HCT116 (cell line): Measurements from ENCODE around the gene CYBRD1. TPM values are rescaled to one million over a fixed set of nuclear protein-coding genes. Genes with fewer than 3 reads are reported as not detected.

ENCODE experiments used
- ATAC-seq: fragments of 200-7000 bp; cut with Tn5 transposase; 2 replicates; pipeline ENCODE4 v1.9.1; 2020; ENCODE audit warnings: mild to moderate bottlenecking, moderate library complexity
- BruUV-seq: library from RNA; stranded (reverse); fragments of 400-500 nt; replicated peaks from 2 replicates; lab custom pipeline; 2021; lab: Mats Ljungman, UMichigan
- CTCF ChIA-PET: fragments of 300-600 bp; sonication (Branson Sonifier 250); formaldehyde crosslinking; loops from one replicate; lab custom pipeline; 2021; ENCODE audit warnings: antibody characterized with exemption; lab: Charles Lee
- POLR2A ChIA-PET: fragments of 300-600, 350-600 bp; sonication (Branson Sonifier 250); formaldehyde crosslinking; loops from one replicate; lab custom pipeline; 2021; ENCODE audit warnings: antibody characterized with exemption; lab: Charles Lee
- RAD21 ChIA-PET, 2 experiments: fragments of 300-600 bp; sonication (Branson Sonifier 250); formaldehyde crosslinking; loops; one replicate each; lab custom pipeline; 2023; ENCODE audit warnings: low total read pairs in 2 of 2; ENCODE audit not compliant: uncharacterized antibody in 2 of 2, unreplicated experiment in 2 of 2, low non-redundant PET in 1 of 2; lab: Charles Lee
- DNase-seq: peaks from one replicate; pipeline ENCODE4 v3.0.0-alpha.2; 2010; ENCODE audit warnings: low read depth, low spot score
- H2AFZ ChIP-seq: fragments of 200-600 bp; shearing (Covaris generic), sonication (generic); 2 replicates; pipeline ENCODE4 v1.6.1; 2017; ENCODE audit warnings: low read depth, mixed run types, mixed read lengths, antibody characterized with exemption, low read length; ENCODE audit not compliant: poor library complexity, severe bottlenecking
- H3K27ac ChIP-seq: 2 replicates; pipeline ENCODE4 v1.5.1; 2012; ENCODE audit warnings: low read depth, low read length
- H3K27me3 ChIP-seq: fragments of 200-600 bp; sonication (generic); 2 replicates; pipeline ENCODE4 v1.6.1; 2016; ENCODE audit warnings: mixed run types, low read length, mixed read lengths; ENCODE audit not compliant: insufficient read depth
- H3K36me3 ChIP-seq, 2 experiments: fragments of 200-500 bp in 1 of 2; fragments of 200-600 bp in 1 of 2; sonication (Bioruptor generic) in 1 of 2; sonication (generic) in 1 of 2; 2 replicates each; pipeline versions ENCODE4 v1.5.1 to v1.6.1; 2014 to 2016; ENCODE audit warnings: low read length in 2 of 2, inconsistent platforms in 1 of 2, mixed read lengths in 1 of 2, mixed run types in 1 of 2; ENCODE audit not compliant: insufficient read depth in 2 of 2, control insufficient read depth in 1 of 2
- H3K4me1 ChIP-seq, 2 experiments: fragments of 200-600 bp in 1 of 2; sonication (generic) in 1 of 2; 2 replicates each; pipeline versions ENCODE4 v1.5.1 to v1.6.1; 2012 to 2017; ENCODE audit warnings: low read length in 2 of 2, inconsistent platforms in 1 of 2, mild to moderate bottlenecking in 1 of 2, mixed read lengths in 1 of 2, mixed run types in 1 of 2, moderate library complexity in 1 of 2; ENCODE audit not compliant: insufficient read depth in 2 of 2, control insufficient read depth in 1 of 2
- H3K4me2 ChIP-seq: fragments of 200-600 bp; sonication (generic); 2 replicates; pipeline ENCODE4 v1.6.1; 2017; ENCODE audit warnings: mixed run types, low read length, mixed read lengths
- H3K4me3 ChIP-seq, 2 experiments: fragments of 200-600 bp in 1 of 2; sonication (generic) in 1 of 2; replicated peaks in 1 of 2; 2 replicates each; pipeline ENCODE4 v1.5.1; 2011 to 2016; ENCODE audit warnings: low read length in 2 of 2, control low read depth in 1 of 2, low read depth in 1 of 2, mild to moderate bottlenecking in 1 of 2, mixed read lengths in 1 of 2, mixed run types in 1 of 2
- H3K79me2 ChIP-seq: fragments of 200-600 bp; sonication (generic); 2 replicates; pipeline ENCODE4 v1.6.1; 2017; ENCODE audit warnings: mild to moderate bottlenecking, mixed run types, low read length, moderate library complexity, mixed read lengths; ENCODE audit not compliant: insufficient read depth
- H3K9ac ChIP-seq: fragments of 200-600 bp; sonication (generic); 2 replicates; pipeline ENCODE4 v1.6.1; 2016; ENCODE audit warnings: low read length, mixed read lengths
- H3K9me2 ChIP-seq: fragments of 200-600 bp; sonication (generic), shearing (Covaris generic); 2 replicates; pipeline ENCODE4 v1.6.1; 2017; ENCODE audit warnings: mixed run types, mild to moderate bottlenecking, moderate library complexity; ENCODE audit not compliant: insufficient read depth
- H3K9me3 ChIP-seq, 2 experiments: fragments of 200-500 bp in 1 of 2; fragments of 200-600 bp in 1 of 2; sonication (Bioruptor generic) in 1 of 2; sonication (generic) in 1 of 2; 2 replicates each; pipeline ENCODE4 v1.6.1; 2014 to 2017; ENCODE audit warnings: low read length in 2 of 2, mixed read lengths in 2 of 2, inconsistent platforms in 1 of 2, low read depth in 1 of 2, mild to moderate bottlenecking in 1 of 2, mixed run types in 1 of 2, moderate library complexity in 1 of 2; ENCODE audit not compliant: control insufficient read depth in 1 of 2, insufficient read depth in 1 of 2
- H4K20me1 ChIP-seq: fragments of 200-600 bp; sonication (generic), shearing (Covaris generic); 2 replicates; pipeline ENCODE4 v1.6.1; 2017; ENCODE audit warnings: mixed run types, mild to moderate bottlenecking, moderate library complexity; ENCODE audit not compliant: insufficient read depth
- ATF3 ChIP-seq: IDR thresholded peaks from 2 replicates; pipeline ENCODE4 v1.6.1; 2012
- CEBPB ChIP-seq: IDR thresholded peaks from 2 replicates; pipeline ENCODE4 v1.6.1; 2012; ENCODE audit warnings: low read depth
- CTCF ChIP-seq, 3 experiments: fragments of 200-600 bp in 1 of 3; sonication (generic) in 1 of 3; IDR thresholded peaks in 2 of 3; conservative IDR thresholded peaks in 1 of 3; 2 replicates each; pipeline ENCODE4 v1.5.1; 2012 to 2017; ENCODE audit warnings: low read depth in 2 of 3, low read length in 2 of 3, antibody characterized with exemption in 1 of 3, borderline replicate concordance in 1 of 3, control low read depth in 1 of 3, mild to moderate bottlenecking in 1 of 3, mixed read lengths in 1 of 3, mixed run types in 1 of 3, moderate library complexity in 1 of 3; ENCODE audit not compliant: insufficient read depth in 1 of 3
- EZH2phosphoT487 ChIP-seq: fragments of 200-600 bp; IDR thresholded peaks from 2 replicates; pipeline ENCODE4 v1.6.1; 2018; ENCODE audit warnings: antibody characterized with exemption, borderline replicate concordance
- JUND ChIP-seq: IDR thresholded peaks from 2 replicates; pipeline ENCODE4 v1.6.1; 2012
- POLR2A ChIP-seq: IDR thresholded peaks from 2 replicates; pipeline ENCODE4 v1.7.0; 2011; ENCODE audit warnings: borderline replicate concordance; ENCODE audit not compliant: insufficient read depth, insufficient read length; ENCODE audit errors: extremely low read depth
- POLR2AphosphoS5 ChIP-seq: IDR thresholded peaks from 2 replicates; pipeline ENCODE4 v1.6.1; 2011; ENCODE audit warnings: mild to moderate bottlenecking, low read depth, low read length, moderate library complexity
- RAD21 ChIP-seq: IDR thresholded peaks from 2 replicates; pipeline ENCODE4 v1.6.1; 2012; ENCODE audit warnings: low read depth, mild to moderate bottlenecking
- SIN3A ChIP-seq: IDR thresholded peaks from 2 replicates; pipeline ENCODE4 v1.6.1; 2012; ENCODE audit warnings: low read depth
- SRF ChIP-seq: IDR thresholded peaks from 2 replicates; pipeline ENCODE4 v1.6.1; 2012; ENCODE audit warnings: low read depth
- TCF7L2 ChIP-seq: IDR thresholded peaks from 2 replicates; pipeline ENCODE4 v1.7.0; 2011; ENCODE audit warnings: borderline replicate concordance, inconsistent platforms; ENCODE audit not compliant: insufficient read depth, insufficient read length; ENCODE audit errors: extremely low read depth
- ZFX ChIP-seq: fragments of 450-650 bp; IDR thresholded peaks from 2 replicates; pipeline ENCODE4 v1.6.1; 2017
- ZNF274 ChIP-seq: fragments of 200-500 bp; sonication (Bioruptor generic); IDR thresholded peaks from 2 replicates; pipeline ENCODE4 v1.6.1; 2014; ENCODE audit warnings: mild to moderate bottlenecking, low read depth, low read length, inconsistent platforms
- intact Hi-C: fragments of 100-400 bp; cut with micrococcal nuclease; formaldehyde crosslinking; loops from 2 replicates; pipeline ENCODE4 v1.10.0; 2022
- total RNA-seq: library from RNA; stranded (reverse); gene quantifications from one replicate; pipeline ENCODE4 v1.2.1, GENCODE V29; 2021; ENCODE audit not compliant: unreplicated experiment
- TF ChIP-seq, protein P1 (sequence below): IDR thresholded peaks from 2 replicates; pipeline ENCODE4 v1.6.1; 2012
- TF ChIP-seq, protein P2 (sequence below): IDR thresholded peaks from 2 replicates; pipeline ENCODE4 v1.6.1; 2012; ENCODE audit warnings: low read depth

The CYBRD1 gene
- total RNA-seq, 1 experiment from 2014 or later = 14.9 TPM

GRCh38 chr2:171513719-171514160 lies 8.5 kb upstream of the CYBRD1 start:
- Histone ChIP-seq H3K36me3 (no peaks in the 10 kb centered on the region), H3K9me3 (no peaks in the 10 kb centered on the region), H2AFZ (no peak overlapping the region), H3K4me1 (peaks cover 0 to 13% of the 10 kb centered on the region in 2 experiments; a peak in 1 of 4 replicates), H3K9ac (no peak overlapping the region), H3K9me2 (no peaks in the 10 kb centered on the region), H4K20me1 (no peaks in the 10 kb centered on the region), H3K4me3 (no peak overlapping the region), H3K27me3 (no peaks in the 10 kb centered on the region), H3K79me2 (no peaks in the 10 kb centered on the region), H3K27ac (no peak overlapping the region), H3K4me2 (no peak overlapping the region)
- RAD21 ChIA-PET = no interaction called here
- BruUV-seq = no TSS peak
- intact Hi-C loops = no loop called here
- CTCF ChIA-PET = no interaction called here
- TF ChIP-seq ZFX (no peak), ATF3 (no peak), TCF7L2 (no peak), SRF (no peak)
- ATAC-seq (no peak), DNase-seq (no peak)
- POLR2A ChIA-PET = no interaction called here

- ATAC-seq = no peak
- TF ChIP-seq POLR2AphosphoS5 (no peak), CTCF (IDR thresholded peaks at IDR 0.05 in 2 of 3, conservative IDR thresholded peaks at IDR 0.05 in 1 of 3; ENCODE audit: borderline replicate concordance in 1 of 3, insufficient read depth in 1 of 3, low read depth in 2 of 3, low read length in 2 of 3) (no peak), TCF7L2 (no peak), CEBPB (no peak), ZNF274 (no peak), JUND (no peak), SRF (no peak), RAD21 (no peak), EZH2phosphoT487 (no peak), POLR2A (no peak), SIN3A (no peak)
- TF ChIP-seq, protein P1, sequence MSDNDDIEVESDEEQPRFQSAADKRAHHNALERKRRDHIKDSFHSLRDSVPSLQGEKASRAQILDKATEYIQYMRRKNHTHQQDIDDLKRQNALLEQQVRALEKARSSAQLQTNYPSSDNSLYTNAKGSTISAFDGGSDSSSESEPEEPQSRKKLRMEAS = no peak
- TF ChIP-seq, protein P2, sequence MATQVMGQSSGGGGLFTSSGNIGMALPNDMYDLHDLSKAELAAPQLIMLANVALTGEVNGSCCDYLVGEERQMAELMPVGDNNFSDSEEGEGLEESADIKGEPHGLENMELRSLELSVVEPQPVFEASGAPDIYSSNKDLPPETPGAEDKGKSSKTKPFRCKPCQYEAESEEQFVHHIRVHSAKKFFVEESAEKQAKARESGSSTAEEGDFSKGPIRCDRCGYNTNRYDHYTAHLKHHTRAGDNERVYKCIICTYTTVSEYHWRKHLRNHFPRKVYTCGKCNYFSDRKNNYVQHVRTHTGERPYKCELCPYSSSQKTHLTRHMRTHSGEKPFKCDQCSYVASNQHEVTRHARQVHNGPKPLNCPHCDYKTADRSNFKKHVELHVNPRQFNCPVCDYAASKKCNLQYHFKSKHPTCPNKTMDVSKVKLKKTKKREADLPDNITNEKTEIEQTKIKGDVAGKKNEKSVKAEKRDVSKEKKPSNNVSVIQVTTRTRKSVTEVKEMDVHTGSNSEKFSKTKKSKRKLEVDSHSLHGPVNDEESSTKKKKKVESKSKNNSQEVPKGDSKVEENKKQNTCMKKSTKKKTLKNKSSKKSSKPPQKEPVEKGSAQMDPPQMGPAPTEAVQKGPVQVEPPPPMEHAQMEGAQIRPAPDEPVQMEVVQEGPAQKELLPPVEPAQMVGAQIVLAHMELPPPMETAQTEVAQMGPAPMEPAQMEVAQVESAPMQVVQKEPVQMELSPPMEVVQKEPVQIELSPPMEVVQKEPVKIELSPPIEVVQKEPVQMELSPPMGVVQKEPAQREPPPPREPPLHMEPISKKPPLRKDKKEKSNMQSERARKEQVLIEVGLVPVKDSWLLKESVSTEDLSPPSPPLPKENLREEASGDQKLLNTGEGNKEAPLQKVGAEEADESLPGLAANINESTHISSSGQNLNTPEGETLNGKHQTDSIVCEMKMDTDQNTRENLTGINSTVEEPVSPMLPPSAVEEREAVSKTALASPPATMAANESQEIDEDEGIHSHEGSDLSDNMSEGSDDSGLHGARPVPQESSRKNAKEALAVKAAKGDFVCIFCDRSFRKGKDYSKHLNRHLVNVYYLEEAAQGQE = no peak
Measured at GRCh38 chr2:171514908-171515582, 7.2 kb upstream of the CYBRD1 start.

More at GRCh38 chr2:171514908-171515582, 7.2 kb upstream of the CYBRD1 start:
- no TSS peak for BruUV-seq
- H3K9ac ChIP-seq = no peak overlapping the region
- intact Hi-C loops = no loop called here
- CTCF ChIA-PET = no interaction called here
- no peak overlapping the region for H2AFZ ChIP-seq
- no peaks in the 10 kb centered on the region for H3K9me2 ChIP-seq
- H3K36me3 ChIP-seq = no peaks in the 10 kb centered on the region
- no peaks in the 10 kb centered on the region for H3K79me2 ChIP-seq
- RAD21 ChIA-PET = no interaction called here
- H3K4me3 ChIP-seq = no peak overlapping the region
- H3K9me3 ChIP-seq = no peaks in the 10 kb centered on the region
- H4K20me1 ChIP-seq = no peaks in the 10 kb centered on the region
- POLR2A ChIA-PET = no interaction called here
- no peak overlapping the region for H3K27ac ChIP-seq
- H3K27me3 ChIP-seq = no peaks in the 10 kb centered on the region
- peaks cover 0 to 13% of the 10 kb centered on the region in 2 experiments; a peak in 1 of 4 replicates for H3K4me1 ChIP-seq
- no peak overlapping the region for H3K4me2 ChIP-seq
- DNase-seq = no peak
